HEK293 (cell line): ENCODE measurements around the gene TTLL10.

ENCODE experiments used
- CTCF ChIA-PET: fragments of 350-600 bp; formaldehyde crosslinking; extraction: SDS; loops from one replicate; lab custom pipeline; 2021; ENCODE audit warnings: antibody characterized with exemption; lab: Yijun Ruan, JAX
- POLR2A ChIA-PET: fragments of 300-600 bp; formaldehyde crosslinking; extraction: SDS; loops from one replicate; lab custom pipeline; 2020; ENCODE audit warnings: antibody characterized with exemption, inconsistent platforms; lab: Yijun Ruan, JAX
- H3K27ac ChIP-seq: fragments of 200-500 bp; sonication (Bioruptor generic); 2 replicates; pipeline ENCODE4 v1.5.1; 2014; ENCODE audit warnings: low read depth, low read length, control low read depth, inconsistent platforms; ENCODE audit errors: extremely low read depth
- H3K36me3 ChIP-seq, 2 experiments: fragments of 200-500 bp in 1 of 2; sonication (Bioruptor generic) in 1 of 2; 1 replicate in 1 of 2; 2 replicates in 1 of 2; pipeline ENCODE4 v1.5.1; 2014 to 2017; ENCODE audit warnings: inconsistent platforms in 2 of 2, low read length in 2 of 2; ENCODE audit not compliant: control insufficient read depth in 2 of 2, insufficient read depth in 1 of 2
- H3K4me1 ChIP-seq: fragments of 200-500 bp; sonication (Bioruptor generic); 2 replicates; pipeline ENCODE4 v1.5.1; 2014; ENCODE audit warnings: mild to moderate bottlenecking, low read length, inconsistent platforms; ENCODE audit not compliant: control insufficient read depth, insufficient read depth
- H3K4me3 ChIP-seq: 2 replicates; pipeline ENCODE4 v1.5.1; 2011; ENCODE audit warnings: low read depth, mild to moderate bottlenecking, control low read depth, low read length, moderate library complexity
- H3K9me3 ChIP-seq: fragments of 200-500 bp; sonication (Bioruptor generic); 2 replicates; pipeline ENCODE4 v1.5.1; 2014; ENCODE audit warnings: low read depth, low read length, inconsistent platforms; ENCODE audit not compliant: control insufficient read depth, insufficient read depth
- BCL11A ChIP-seq: fragments of 450-650 bp; formaldehyde crosslinking; IDR thresholded peaks from 2 replicates; pipeline ENCODE4 v1.5.1; 2016; ENCODE audit warnings: low read depth, missing biosample characterization, missing genetic modification characterization
- GLI2 ChIP-seq: fragments of 450-650 bp; formaldehyde crosslinking; IDR thresholded peaks from 2 replicates; pipeline ENCODE4; 2017; ENCODE audit warnings: missing biosample characterization, missing genetic modification characterization, low read depth, borderline replicate concordance
- GLIS2 ChIP-seq: fragments of 450-650 bp; formaldehyde crosslinking; IDR thresholded peaks from 2 replicates; pipeline ENCODE4 v1.5.1; 2016; ENCODE audit warnings: missing biosample characterization, missing genetic modification characterization
- HOXD13 ChIP-seq: sonication (generic); formaldehyde crosslinking; IDR thresholded peaks from 2 replicates; pipeline ENCODE4 v1.8.0; 2022; ENCODE audit warnings: missing genetic modification reagents, borderline replicate concordance
- KLF10 ChIP-seq: fragments of 450-650 bp; IDR thresholded peaks from 2 replicates; pipeline ENCODE4 v1.5.1; 2018; ENCODE audit warnings: missing biosample characterization, mild to moderate bottlenecking, missing genetic modification characterization
- KLF7 ChIP-seq: fragments of 450-650 bp; formaldehyde crosslinking; IDR thresholded peaks from 2 replicates; pipeline ENCODE4 v1.5.1; 2016; ENCODE audit warnings: missing biosample characterization, missing genetic modification characterization, borderline replicate concordance
- MZF1 ChIP-seq: fragments of 450-650 bp; formaldehyde crosslinking; IDR thresholded peaks from 2 replicates; pipeline ENCODE4 v1.5.1; 2017; ENCODE audit warnings: missing biosample characterization, missing genetic modification characterization, borderline replicate concordance
- SP3 ChIP-seq: fragments of 450-650 bp; formaldehyde crosslinking; IDR thresholded peaks from 2 replicates; pipeline ENCODE4 v1.5.1; 2016; ENCODE audit warnings: missing biosample characterization, missing genetic modification characterization
- WT1 ChIP-seq: fragments of 450-650 bp; formaldehyde crosslinking; IDR thresholded peaks from 2 replicates; pipeline ENCODE4 v1.5.1; 2016; ENCODE audit warnings: missing biosample characterization, missing genetic modification characterization
- ZBTB20 ChIP-seq: fragments of 450-650 bp; formaldehyde crosslinking; IDR thresholded peaks from 2 replicates; pipeline ENCODE4 v1.5.1; 2016; ENCODE audit warnings: missing biosample characterization, missing genetic modification characterization
- ZBTB8A ChIP-seq: fragments of 450-650 bp; formaldehyde crosslinking; IDR thresholded peaks from 2 replicates; pipeline ENCODE4 v1.5.1; 2016; ENCODE audit warnings: missing biosample characterization, missing genetic modification characterization
- ZEB2 ChIP-seq: fragments of 450-650 bp; formaldehyde crosslinking; IDR thresholded peaks from 2 replicates; pipeline ENCODE4 v1.5.1; 2016; ENCODE audit warnings: missing biosample characterization, missing genetic modification characterization
- ZFHX2 ChIP-seq: fragments of 450-650 bp; formaldehyde crosslinking; conservative IDR thresholded peaks from 2 replicates; pipeline ENCODE4 v1.5.1; 2016; ENCODE audit warnings: missing biosample characterization, missing genetic modification characterization
- ZFP3 ChIP-seq: fragments of 450-650 bp; formaldehyde crosslinking; IDR thresholded peaks from 2 replicates; pipeline ENCODE4 v1.5.1; 2016; ENCODE audit warnings: low read depth, missing biosample characterization, missing genetic modification characterization
- ZFP37 ChIP-seq: fragments of 450-650 bp; formaldehyde crosslinking; IDR thresholded peaks from 2 replicates; pipeline ENCODE4 v1.5.1; 2016; ENCODE audit warnings: missing biosample characterization, missing genetic modification characterization
- ZIC2 ChIP-seq: fragments of 450-650 bp; formaldehyde crosslinking; IDR thresholded peaks from 2 replicates; pipeline ENCODE4 v1.5.1; 2016; ENCODE audit warnings: missing biosample characterization, missing genetic modification characterization
- ZNF114 ChIP-seq: fragments of 450-650 bp; formaldehyde crosslinking; IDR thresholded peaks from 2 replicates; pipeline ENCODE4 v1.5.0; 2017; ENCODE audit warnings: missing biosample characterization, missing genetic modification characterization
- ZNF184 ChIP-seq: fragments of 450-650 bp; IDR thresholded peaks from 2 replicates; pipeline ENCODE4 v1.5.1; 2018; ENCODE audit warnings: missing biosample characterization, mild to moderate bottlenecking, missing genetic modification characterization
- ZNF2 ChIP-seq: fragments of 450-650 bp; formaldehyde crosslinking; IDR thresholded peaks from 2 replicates; pipeline ENCODE4 v1.5.1; 2016; ENCODE audit warnings: missing biosample characterization, missing genetic modification characterization
- ZNF221 ChIP-seq: fragments of 450-650 bp; formaldehyde crosslinking; IDR thresholded peaks from 2 replicates; pipeline ENCODE4 v1.5.1; 2017; ENCODE audit warnings: missing biosample characterization, missing genetic modification characterization, borderline replicate concordance
- ZNF266 ChIP-seq: fragments of 450-650 bp; formaldehyde crosslinking; IDR thresholded peaks from 2 replicates; pipeline ENCODE4 v1.5.1; 2016; ENCODE audit warnings: missing biosample characterization, missing genetic modification characterization, low read depth
- ZNF335 ChIP-seq: fragments of 450-650 bp; formaldehyde crosslinking; conservative IDR thresholded peaks from 2 replicates; pipeline ENCODE4 v1.5.1; 2016; ENCODE audit warnings: missing biosample characterization, missing genetic modification characterization
- ZNF391 ChIP-seq: fragments of 450-650 bp; formaldehyde crosslinking; IDR thresholded peaks from 2 replicates; pipeline ENCODE4 v1.5.1; 2016; ENCODE audit warnings: low read depth, missing biosample characterization, missing genetic modification characterization, borderline replicate concordance
- ZNF394 ChIP-seq: fragments of 450-650 bp; formaldehyde crosslinking; IDR thresholded peaks from 2 replicates; pipeline ENCODE4 v1.5.1; 2016; ENCODE audit warnings: missing biosample characterization, missing genetic modification characterization, mild to moderate bottlenecking, moderate library complexity, borderline replicate concordance
- ZNF404 ChIP-seq: fragments of 450-650 bp; formaldehyde crosslinking; IDR thresholded peaks from 2 replicates; pipeline ENCODE4 v1.5.1; 2017; ENCODE audit warnings: missing biosample characterization, missing genetic modification characterization
- ZNF416 ChIP-seq: fragments of 450-650 bp; formaldehyde crosslinking; IDR thresholded peaks from 2 replicates; pipeline ENCODE4 v1.5.1; 2016; ENCODE audit warnings: missing biosample characterization, missing genetic modification characterization
- ZNF501 ChIP-seq: fragments of 450-650 bp; formaldehyde crosslinking; IDR thresholded peaks from 2 replicates; pipeline ENCODE4 v1.5.1; 2016; ENCODE audit warnings: missing biosample characterization, missing genetic modification characterization
- TF ChIP-seq, protein P1 (sequence below): fragments of 450-650 bp; formaldehyde crosslinking; IDR thresholded peaks from 2 replicates; pipeline ENCODE4 v1.5.1; 2016; ENCODE audit warnings: missing biosample characterization, missing genetic modification characterization
- TF ChIP-seq, protein P2 (sequence below): fragments of 450-650 bp; formaldehyde crosslinking; IDR thresholded peaks from 2 replicates; pipeline ENCODE4 v1.5.1; 2017; ENCODE audit warnings: missing biosample characterization, missing genetic modification characterization

TTLL10 gene

DNA sequence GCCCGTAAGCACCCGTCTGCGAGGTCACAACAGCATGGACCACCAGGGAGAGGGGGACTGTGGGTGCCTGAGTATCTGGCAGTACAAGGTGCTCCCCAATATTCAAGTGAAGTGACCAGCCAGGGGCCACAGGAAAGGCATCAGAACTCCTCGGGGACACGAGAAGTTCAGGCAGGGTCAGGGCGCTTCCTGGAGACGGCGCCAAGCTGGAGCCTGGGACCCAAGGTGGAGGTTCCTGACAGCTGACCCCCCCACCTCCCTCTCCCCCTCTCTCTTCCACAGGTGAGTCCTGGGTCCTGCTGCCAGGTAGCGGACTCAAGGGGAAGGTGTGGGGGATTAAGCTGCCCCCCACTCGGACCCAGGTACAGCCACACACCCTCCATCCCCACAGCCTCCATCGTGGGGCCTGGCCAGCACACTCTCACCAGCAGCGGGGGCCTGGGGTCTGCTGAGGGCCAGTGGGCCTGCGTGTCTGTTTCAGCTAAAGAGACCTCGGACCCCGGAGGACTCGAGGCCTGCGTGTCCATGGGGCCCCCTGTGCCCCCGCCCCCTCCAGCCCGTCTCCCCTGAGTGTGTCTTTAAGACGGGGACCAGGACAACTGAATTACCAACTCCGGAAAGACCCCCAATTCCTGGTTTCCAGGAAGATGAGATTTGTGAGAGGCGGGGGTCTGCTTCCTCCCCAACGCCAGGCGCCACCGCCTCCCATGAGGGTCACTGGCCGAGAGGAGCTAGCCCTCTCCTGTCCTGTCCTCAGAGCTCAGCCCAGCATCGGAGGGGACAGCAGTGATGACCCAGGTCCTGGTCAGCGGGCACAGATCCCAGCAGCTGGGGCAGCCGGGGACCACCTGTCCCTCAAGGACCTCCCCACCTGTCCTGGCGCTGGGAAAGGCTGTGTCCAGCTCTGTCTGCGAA lies 26.5 kb downstream of the TTLL10 start:
- POLR2A ChIA-PET: interaction anchor here (0.5 to 0.6 kb wide), 2 partner anchors 11 to 32 kb away, joined by 3 to 5 read pairs; no protein-coding TSS in a partner anchor
- Histone ChIP-seq H3K27ac (no peak overlapping the region), H3K4me1 (no peaks in the 10 kb centered on the region), H3K9me3 (no peaks in the 10 kb centered on the region), H3K36me3 (no peaks in the 10 kb centered on the region), H3K4me3 (no peak overlapping the region)
- CTCF ChIA-PET: no interaction called here
- 0 out of 2 replicates have a peak, but pooled peaks have one; percentile 5 for TF ChIP-seq ZNF335 (tag by site-specific recombination)
- 0 out of 2 replicates have a peak, but pooled peaks have one; percentile 14 for TF ChIP-seq BCL11A (tag by site-specific recombination)
- TF ChIP-seq GLI2: no peak
- TF ChIP-seq ZBTB20: peak; percentile 42; the same call in 1 of the 2 replicates
- TF ChIP-seq ZNF391 (tag by site-specific recombination): no peak

DNA sequence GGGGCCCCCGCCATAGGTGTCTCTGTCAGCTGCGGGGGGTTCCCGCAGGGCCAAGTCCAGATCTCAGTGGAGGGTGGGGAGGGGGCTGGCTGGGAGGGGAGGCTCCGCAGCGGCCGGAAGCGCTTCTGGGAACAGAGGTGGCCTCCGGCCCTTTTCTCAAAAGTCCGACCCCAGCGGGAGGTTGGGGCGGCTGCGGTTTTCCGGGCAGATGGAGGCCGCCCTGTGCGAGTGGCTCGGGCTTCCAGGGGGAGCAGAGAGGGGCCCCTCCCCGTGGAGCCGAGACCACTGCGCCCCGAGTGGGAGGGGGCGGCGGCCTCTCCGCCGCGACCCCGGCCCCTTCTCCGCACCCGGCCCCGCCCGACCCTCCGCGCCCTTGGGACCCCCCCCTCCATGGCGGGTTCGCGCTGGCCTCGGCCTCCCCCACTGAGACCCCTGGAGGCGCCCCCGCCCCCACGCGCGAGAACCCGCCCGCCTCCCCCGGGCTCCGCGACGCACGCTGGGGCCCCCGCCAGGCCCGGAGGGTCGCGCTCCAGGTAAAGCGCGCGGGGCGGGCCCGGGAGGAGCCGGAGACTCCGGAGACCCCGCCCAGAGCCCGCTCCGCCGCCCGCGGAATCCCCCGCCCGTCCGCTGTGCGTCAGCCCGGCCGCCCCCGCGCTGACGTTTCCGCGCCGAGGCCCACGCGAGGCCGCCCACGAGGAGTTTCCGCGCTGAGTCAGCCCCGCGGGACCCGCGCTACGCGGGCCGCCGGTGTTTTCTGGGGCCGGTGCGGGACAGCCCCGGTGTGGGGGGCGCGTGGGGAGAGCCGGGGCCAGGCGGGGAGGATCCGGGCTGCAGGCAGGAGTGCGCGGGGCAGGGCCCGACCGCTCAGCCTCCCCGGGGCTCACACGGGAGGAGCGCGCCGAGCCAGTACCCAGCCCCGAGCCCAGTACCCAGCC lies 27.5 kb downstream of the TTLL10 start:
- ChIA-PET CTCF (no interaction called here), POLR2A (interaction anchor here (0.6 kb wide), 1 partner anchor 32 kb away, joined by 3 read pairs; no protein-coding TSS in a partner anchor)
- peak overlapping the region; percentile 38 for H3K4me3 ChIP-seq
- TF ChIP-seq SP3 (tag by site-specific recombination): no peak
- TF ChIP-seq ZNF394 (tag by site-specific recombination): no peak
- no peak for TF ChIP-seq ZNF416
- TF ChIP-seq HOXD13 (CRISPR knock-in tag): no peak
- TF ChIP-seq ZNF184 (tag by site-specific recombination): 0 out of 2 replicates have a peak, but pooled peaks have one; percentile 53
- no peak for TF ChIP-seq MZF1 (tag by site-specific recombination)
- TF ChIP-seq, protein P1, sequence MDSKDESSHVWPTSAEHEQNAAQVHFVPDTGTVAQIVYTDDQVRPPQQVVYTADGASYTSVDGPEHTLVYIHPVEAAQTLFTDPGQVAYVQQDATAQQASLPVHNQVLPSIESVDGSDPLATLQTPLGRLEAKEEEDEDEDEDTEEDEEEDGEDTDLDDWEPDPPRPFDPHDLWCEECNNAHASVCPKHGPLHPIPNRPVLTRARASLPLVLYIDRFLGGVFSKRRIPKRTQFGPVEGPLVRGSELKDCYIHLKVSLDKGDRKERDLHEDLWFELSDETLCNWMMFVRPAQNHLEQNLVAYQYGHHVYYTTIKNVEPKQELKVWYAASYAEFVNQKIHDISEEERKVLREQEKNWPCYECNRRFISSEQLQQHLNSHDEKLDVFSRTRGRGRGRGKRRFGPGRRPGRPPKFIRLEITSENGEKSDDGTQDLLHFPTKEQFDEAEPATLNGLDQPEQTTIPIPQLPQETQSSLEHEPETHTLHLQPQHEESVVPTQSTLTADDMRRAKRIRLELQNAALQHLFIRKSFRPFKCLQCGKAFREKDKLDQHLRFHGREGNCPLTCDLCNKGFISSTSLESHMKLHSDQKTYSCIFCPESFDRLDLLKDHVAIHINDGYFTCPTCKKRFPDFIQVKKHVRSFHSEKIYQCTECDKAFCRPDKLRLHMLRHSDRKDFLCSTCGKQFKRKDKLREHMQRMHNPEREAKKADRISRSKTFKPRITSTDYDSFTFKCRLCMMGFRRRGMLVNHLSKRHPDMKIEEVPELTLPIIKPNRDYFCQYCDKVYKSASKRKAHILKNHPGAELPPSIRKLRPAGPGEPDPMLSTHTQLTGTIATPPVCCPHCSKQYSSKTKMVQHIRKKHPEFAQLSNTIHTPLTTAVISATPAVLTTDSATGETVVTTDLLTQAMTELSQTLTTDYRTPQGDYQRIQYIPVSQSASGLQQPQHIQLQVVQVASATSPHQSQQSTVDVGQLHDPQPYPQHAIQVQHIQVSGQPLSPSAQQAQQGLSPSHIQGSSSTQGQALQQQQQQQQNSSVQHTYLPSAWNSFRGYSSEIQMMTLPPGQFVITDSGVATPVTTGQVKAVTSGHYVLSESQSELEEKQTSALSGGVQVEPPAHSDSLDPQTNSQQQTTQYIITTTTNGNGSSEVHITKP (tag by site-specific recombination): no peak
- TF ChIP-seq ZNF501 (tag by site-specific recombination): no peak
- TF ChIP-seq KLF10 (tag by site-specific recombination): no peak; the same call in 1 of the 2 replicates
- TF ChIP-seq WT1 (tag by site-specific recombination): peak; percentile 67; the same call in 1 of the 2 replicates
- peak; percentile 66 for TF ChIP-seq ZBTB8A (tag by site-specific recombination)
- TF ChIP-seq ZNF266 (tag by site-specific recombination): no peak
- TF ChIP-seq GLIS2 (tag by site-specific recombination): peak; percentile 56
- TF ChIP-seq KLF7 (tag by site-specific recombination): no peak
- TF ChIP-seq ZNF221 (tag by site-specific recombination): no peak
- peak; percentile 57 for TF ChIP-seq ZIC2 (tag by site-specific recombination)
- TF ChIP-seq ZNF2 (tag by site-specific recombination): no peak
- TF ChIP-seq ZNF404: no peak
- no peak for TF ChIP-seq ZEB2 (tag by site-specific recombination)
- TF ChIP-seq, protein P2, sequence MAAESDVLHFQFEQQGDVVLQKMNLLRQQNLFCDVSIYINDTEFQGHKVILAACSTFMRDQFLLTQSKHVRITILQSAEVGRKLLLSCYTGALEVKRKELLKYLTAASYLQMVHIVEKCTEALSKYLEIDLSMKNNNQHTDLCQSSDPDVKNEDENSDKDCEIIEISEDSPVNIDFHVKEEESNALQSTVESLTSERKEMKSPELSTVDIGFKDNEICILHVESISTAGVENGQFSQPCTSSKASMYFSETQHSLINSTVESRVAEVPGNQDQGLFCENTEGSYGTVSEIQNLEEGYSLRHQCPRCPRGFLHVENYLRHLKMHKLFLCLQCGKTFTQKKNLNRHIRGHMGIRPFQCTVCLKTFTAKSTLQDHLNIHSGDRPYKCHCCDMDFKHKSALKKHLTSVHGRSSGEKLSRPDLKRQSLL (tag by site-specific recombination): no peak
- TF ChIP-seq ZFP37 (tag by site-specific recombination): no peak
- peak; percentile 98 for TF ChIP-seq ZFHX2 (tag by site-specific recombination)
- no peak for TF ChIP-seq ZFP3
- TF ChIP-seq ZNF114 (tag by site-specific recombination): no peak

More for the DNA sequence above, 27.5 kb downstream of the TTLL10 start:
- Histone ChIP-seq H3K9me3 (no peaks in the 10 kb centered on the region), H3K36me3 (no peaks in the 10 kb centered on the region), H3K27ac (no peak overlapping the region; the same call in 1 of the 2 replicates), H3K4me1 (no peaks in the 10 kb centered on the region)
